ENCODE data around the gene LLGL1. TPM values are rescaled to one million over a fixed set of nuclear protein-coding genes. Genes with fewer than 3 reads are reported as not detected.

The LLGL1 gene
- total and polyA plus RNA-seq, 10 donors: 2.9 to 23.4 (median 14.5) TPM

GRCh38 chr17:18253947-18254821, 28.7 kb downstream of the LLGL1 start:
- Histone ChIP-seq H3K4me3 (no peak overlapping the region), H3K27ac (no peak overlapping the region), H3K9me3 (no peaks in the 10 kb centered on the region), H3K27me3 (replicated peaks in 1 of 7) (no peaks in the 10 kb centered on the region), H3K4me1 (peaks cover 19 to 36% (median 29%) of the 10 kb centered on the region in 6 donors), H3K36me3 (peaks cover 6 to 77% (median 74%) of the 10 kb centered on the region in 6 donors)
- WGBS, 5 donors: 93 to 97% (median 94%) methylated on average over 22 to 27 of the region's 27 CpGs
- no peak for DNase-seq
- intact Hi-C loops (cut with DNase I; ENCODE audit: low total_unique reads): no loop called here
- TF ChIP-seq, protein P1, sequence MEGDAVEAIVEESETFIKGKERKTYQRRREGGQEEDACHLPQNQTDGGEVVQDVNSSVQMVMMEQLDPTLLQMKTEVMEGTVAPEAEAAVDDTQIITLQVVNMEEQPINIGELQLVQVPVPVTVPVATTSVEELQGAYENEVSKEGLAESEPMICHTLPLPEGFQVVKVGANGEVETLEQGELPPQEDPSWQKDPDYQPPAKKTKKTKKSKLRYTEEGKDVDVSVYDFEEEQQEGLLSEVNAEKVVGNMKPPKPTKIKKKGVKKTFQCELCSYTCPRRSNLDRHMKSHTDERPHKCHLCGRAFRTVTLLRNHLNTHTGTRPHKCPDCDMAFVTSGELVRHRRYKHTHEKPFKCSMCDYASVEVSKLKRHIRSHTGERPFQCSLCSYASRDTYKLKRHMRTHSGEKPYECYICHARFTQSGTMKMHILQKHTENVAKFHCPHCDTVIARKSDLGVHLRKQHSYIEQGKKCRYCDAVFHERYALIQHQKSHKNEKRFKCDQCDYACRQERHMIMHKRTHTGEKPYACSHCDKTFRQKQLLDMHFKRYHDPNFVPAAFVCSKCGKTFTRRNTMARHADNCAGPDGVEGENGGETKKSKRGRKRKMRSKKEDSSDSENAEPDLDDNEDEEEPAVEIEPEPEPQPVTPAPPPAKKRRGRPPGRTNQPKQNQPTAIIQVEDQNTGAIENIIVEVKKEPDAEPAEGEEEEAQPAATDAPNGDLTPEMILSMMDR (IDR thresholded peaks at IDR 0.05 in 8 of 11, conservative IDR thresholded peaks at IDR 0.05 in 3 of 11): no peak
- peak in 1 of 3 donors; percentile 29 for TF ChIP-seq POLR2AphosphoS5 (IDR thresholded peaks at IDR 0.05)

DNA sequence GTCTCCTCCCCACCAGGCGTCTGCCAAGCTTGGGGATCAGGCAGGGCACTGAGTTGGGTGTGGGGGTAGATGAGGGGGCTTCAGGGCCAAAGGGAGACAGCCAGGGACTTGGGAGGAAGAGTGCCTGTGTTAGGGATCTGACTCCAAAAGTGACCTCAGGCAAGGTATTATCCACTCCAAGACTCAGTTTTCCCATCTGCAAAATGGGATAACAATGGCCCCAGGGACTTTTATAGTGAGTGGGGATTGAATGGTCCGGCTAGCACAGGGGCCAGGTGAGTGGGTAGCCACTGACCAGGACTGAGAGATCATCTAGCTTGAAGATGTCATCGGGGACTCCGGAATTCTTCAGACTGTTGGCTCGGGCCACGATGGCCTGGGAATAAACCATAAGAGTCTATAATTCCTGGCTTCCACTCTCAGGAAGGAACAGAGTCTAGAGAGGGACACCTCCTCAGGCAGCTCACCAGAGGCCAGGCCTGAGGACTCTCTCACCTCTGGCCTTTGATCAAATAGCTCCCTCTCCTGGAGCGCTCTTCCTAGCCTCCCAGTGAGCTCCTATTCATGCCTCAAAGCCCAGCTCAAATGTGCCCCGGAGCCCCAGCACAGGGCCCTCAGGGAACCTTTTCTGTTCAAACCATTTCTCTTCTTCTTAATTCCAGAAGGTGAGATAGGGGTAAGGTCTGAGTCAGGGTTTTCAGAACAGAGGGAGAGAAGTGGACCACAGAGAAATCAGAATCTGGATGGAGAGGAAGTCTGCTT, 29.6 kb downstream of the LLGL1 start:
- peaks cover 6 to 69% (median 65%) of the 10 kb centered on the region in 6 donors for H3K36me3 ChIP-seq
- 95 to 100% (median 97%) methylated on average over 8 of the region's 8 CpGs for WGBS, 5 donors
- DNase-seq: no peak
- intact Hi-C loops (cut with DNase I; ENCODE audit: low total_unique reads): no loop called here
- H3K27ac ChIP-seq: no peak overlapping the region
- TF ChIP-seq POLR2A (IDR thresholded peaks at IDR 0.05): no peak
- TF ChIP-seq, protein P1 (IDR thresholded peaks at IDR 0.05 in 8 of 11, conservative IDR thresholded peaks at IDR 0.05 in 3 of 11): no peak
- H3K4me1 ChIP-seq: peaks cover 25 to 43% (median 37%) of the 10 kb centered on the region in 6 donors
- no peak overlapping the region for H3K4me3 ChIP-seq
- no peaks in the 10 kb centered on the region for H3K9me3 ChIP-seq
- H3K27me3 ChIP-seq (replicated peaks in 1 of 7): no peaks in the 10 kb centered on the region

DNA sequence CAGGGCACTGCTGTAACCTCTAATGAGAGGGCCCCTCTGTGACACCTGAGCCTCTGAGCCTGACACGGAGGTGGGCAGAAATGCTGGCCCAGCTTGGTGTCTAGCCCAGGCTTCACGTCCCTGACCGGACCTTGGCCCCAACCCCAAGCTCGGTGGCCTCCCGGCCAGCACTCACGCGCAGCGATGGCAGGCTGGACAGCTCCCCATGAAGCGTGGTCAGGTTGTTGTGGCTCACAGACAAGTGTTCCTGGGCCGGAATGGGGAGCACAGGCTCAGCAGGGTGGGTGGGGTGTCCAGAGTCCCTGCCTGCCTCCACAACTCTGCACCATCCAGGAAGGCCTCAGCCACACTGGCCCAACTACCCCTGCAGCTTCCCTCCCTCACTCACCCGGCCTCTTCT, 30.9 kb downstream of the LLGL1 start:
- Histone ChIP-seq H3K4me1 (peaks cover 25 to 51% (median 45%) of the 10 kb centered on the region in 6 donors), H3K27me3 (replicated peaks in 1 of 7) (no peaks in the 10 kb centered on the region), H3K27ac (peak overlapping the region in 4 of 8 donors; percentile 93 to 99 (median 98)), H3K4me3 (peak overlapping the region in 1 of 8 donors; percentile 99), H3K9me3 (no peaks in the 10 kb centered on the region), H3K36me3 (peaks cover 6 to 56% (median 52%) of the 10 kb centered on the region in 6 donors)
- intact Hi-C loops (cut with DNase I; ENCODE audit: low total_unique reads): no loop called here
- no peak for DNase-seq
- TF ChIP-seq POLR2AphosphoS5 (IDR thresholded peaks at IDR 0.05) (no peak), POLR2A (IDR thresholded peaks at IDR 0.05) (no peak)
- TF ChIP-seq, protein P1 (IDR thresholded peaks at IDR 0.05 in 8 of 11, conservative IDR thresholded peaks at IDR 0.05 in 3 of 11): no peak
- WGBS, 5 donors: 77 to 90% (median 83%) methylated on average over 10 to 11 of the region's 11 CpGs
